PC-9 (cell line): ENCODE data around the gene TMEM94. TPM values are rescaled to one million over a fixed set of nuclear protein-coding genes. Genes with fewer than 3 reads are reported as not detected.

Source experiments
- BruUV-seq: library from RNA; stranded (reverse); fragments of 400-500 nt; replicated peaks from 2 replicates; lab custom pipeline; 2021; lab: Mats Ljungman, UMichigan
- CTCF ChIA-PET: fragments of 300-600 bp; sonication (Branson Sonifier 250); formaldehyde crosslinking; loops from one replicate; lab custom pipeline; 2022; ENCODE audit warnings: antibody characterized with exemption; lab: Charles Lee
- POLR2A ChIA-PET: fragments of 300-600 bp; sonication (Branson Sonifier 250); formaldehyde crosslinking; loops from one replicate; lab custom pipeline; 2022; ENCODE audit warnings: antibody characterized with exemption; ENCODE audit not compliant: unreplicated experiment; lab: Charles Lee
- DNase-seq, 2 experiments: peaks; one replicate each; pipeline versions ENCODE4 v3.0.0 to v3.0.0-alpha.2; 2015 to 2022; ENCODE audit warnings: mixed read lengths in 1 of 2
- H2AFZ ChIP-seq: fragments of 200-600 bp; sonication (generic); 2 replicates; pipeline ENCODE4 v1.8.1; 2017; ENCODE audit warnings: antibody characterized with exemption
- H3F3A ChIP-seq: fragments of 200-600 bp; sonication (generic); 2 replicates; pipeline ENCODE4 v1.8.1; 2017; ENCODE audit warnings: antibody characterized with exemption, mild to moderate bottlenecking, low read depth; ENCODE audit not compliant: insufficient read depth
- H3K27ac ChIP-seq: fragments of 200-600 bp; sonication (generic); 2 replicates; pipeline ENCODE4 v1.6.1; 2016; ENCODE audit warnings: mixed run types
- H3K27me3 ChIP-seq: fragments of 200-600 bp; sonication (generic); 2 replicates; pipeline ENCODE4 v1.6.1; 2016; ENCODE audit warnings: low read depth, mixed run types; ENCODE audit not compliant: insufficient read depth
- H3K36me3 ChIP-seq: fragments of 200-600 bp; sonication (generic); 2 replicates; pipeline ENCODE4 v1.6.1; 2016; ENCODE audit warnings: low read depth, mixed run types
- H3K4me1 ChIP-seq: fragments of 200-600 bp; sonication (generic); replicated peaks from 2 replicates; pipeline ENCODE4 v1.6.1; 2016; ENCODE audit warnings: mixed run types; ENCODE audit not compliant: insufficient read depth
- H3K4me2 ChIP-seq: fragments of 200-600 bp; sonication (generic); 2 replicates; pipeline ENCODE4 v1.6.1; 2017; ENCODE audit warnings: mixed run types
- H3K4me3 ChIP-seq: fragments of 200-600 bp; sonication (generic); 2 replicates; pipeline ENCODE4 v1.6.1; 2016; ENCODE audit warnings: mixed run types
- H3K79me2 ChIP-seq: fragments of 200-600 bp; sonication (generic); 2 replicates; pipeline ENCODE4 v1.6.1; 2017; ENCODE audit warnings: low read depth, mixed run types
- H3K9me2 ChIP-seq: fragments of 200-600 bp; sonication (generic); 2 replicates; pipeline ENCODE4 v1.8.1; 2017; ENCODE audit warnings: mild to moderate bottlenecking; ENCODE audit not compliant: insufficient read depth
- H3K9me3 ChIP-seq: fragments of 200-600 bp; sonication (generic); 2 replicates; pipeline ENCODE4 v1.8.1; 2016; ENCODE audit warnings: low read depth; ENCODE audit not compliant: insufficient read depth
- H4K20me1 ChIP-seq: fragments of 200-600 bp; sonication (generic); 2 replicates; pipeline ENCODE4 v1.8.1; 2017; ENCODE audit not compliant: insufficient read depth
- EZH2 ChIP-seq: fragments of 200-600 bp; sonication (generic); IDR thresholded peaks from 2 replicates; pipeline ENCODE4 v1.8.0; 2017; ENCODE audit warnings: antibody characterized with exemption, low read depth
- intact Hi-C: fragments of 100-400 bp; cut with micrococcal nuclease; formaldehyde crosslinking; loops from one replicate; pipeline ENCODE4 v1.10.0; 2022; ENCODE audit not compliant: unreplicated experiment
- total RNA-seq: library from RNA; stranded (reverse); gene quantifications from 2 replicates; pipeline ENCODE4 v1.2.3, GENCODE V29; 2021
- TF ChIP-seq, protein P1 (sequence below): fragments of 200-600 bp; sonication (generic); conservative IDR thresholded peaks from 2 replicates; pipeline ENCODE4 v1.6.1; 2017; ENCODE audit warnings: mixed run types, antibody characterized with exemption, mild to moderate bottlenecking, moderate library complexity

TMEM94 gene
- total RNA-seq, 1 experiment from 2014 or later: 78.9 TPM

DNA sequence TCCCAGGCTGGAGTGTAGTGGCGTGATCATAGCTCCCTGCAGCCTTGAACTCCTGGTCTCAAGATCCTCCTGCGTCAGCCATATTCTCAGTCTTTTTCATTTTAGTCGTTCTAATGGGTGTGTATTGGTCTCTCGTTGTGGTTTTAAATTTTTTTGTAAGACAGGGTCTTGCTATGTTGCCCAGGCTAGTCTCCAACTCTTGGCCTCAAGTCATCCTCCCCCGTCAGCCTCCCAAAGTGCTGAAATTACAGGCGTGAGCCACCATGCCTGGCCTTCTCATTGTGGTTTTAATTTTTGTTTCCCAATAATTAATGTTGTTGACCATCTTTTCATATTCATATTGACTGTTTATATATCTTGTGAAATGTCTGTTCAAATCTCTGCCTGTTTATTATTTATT lies 8.6 kb downstream of the TMEM94 start:
- Histone ChIP-seq H3K9me2 (no peaks in the 10 kb centered on the region), H2AFZ (no peak overlapping the region), H3K27ac (no peak overlapping the region), H3K4me3 (no peak overlapping the region), H4K20me1 (no peaks in the 10 kb centered on the region), H3K36me3 (no peaks in the 10 kb centered on the region), H3K79me2 (peaks cover 22% of the 10 kb centered on the region; the same call in 1 of the 2 replicates), H3F3A (peaks cover 10% of the 10 kb centered on the region; the same call in 1 of the 2 replicates), H3K4me1 (peaks cover 12% of the 10 kb centered on the region), H3K27me3 (no peaks in the 10 kb centered on the region), H3K4me2 (no peak overlapping the region), H3K9me3 (no peaks in the 10 kb centered on the region)
- no TSS peak for BruUV-seq
- no peak for DNase-seq
- CTCF ChIA-PET: no interaction called here
- intact Hi-C loops: no loop called here
- POLR2A ChIA-PET: no interaction called here
- TF ChIP-seq, protein P1, sequence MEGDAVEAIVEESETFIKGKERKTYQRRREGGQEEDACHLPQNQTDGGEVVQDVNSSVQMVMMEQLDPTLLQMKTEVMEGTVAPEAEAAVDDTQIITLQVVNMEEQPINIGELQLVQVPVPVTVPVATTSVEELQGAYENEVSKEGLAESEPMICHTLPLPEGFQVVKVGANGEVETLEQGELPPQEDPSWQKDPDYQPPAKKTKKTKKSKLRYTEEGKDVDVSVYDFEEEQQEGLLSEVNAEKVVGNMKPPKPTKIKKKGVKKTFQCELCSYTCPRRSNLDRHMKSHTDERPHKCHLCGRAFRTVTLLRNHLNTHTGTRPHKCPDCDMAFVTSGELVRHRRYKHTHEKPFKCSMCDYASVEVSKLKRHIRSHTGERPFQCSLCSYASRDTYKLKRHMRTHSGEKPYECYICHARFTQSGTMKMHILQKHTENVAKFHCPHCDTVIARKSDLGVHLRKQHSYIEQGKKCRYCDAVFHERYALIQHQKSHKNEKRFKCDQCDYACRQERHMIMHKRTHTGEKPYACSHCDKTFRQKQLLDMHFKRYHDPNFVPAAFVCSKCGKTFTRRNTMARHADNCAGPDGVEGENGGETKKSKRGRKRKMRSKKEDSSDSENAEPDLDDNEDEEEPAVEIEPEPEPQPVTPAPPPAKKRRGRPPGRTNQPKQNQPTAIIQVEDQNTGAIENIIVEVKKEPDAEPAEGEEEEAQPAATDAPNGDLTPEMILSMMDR: no peak
- no peak for TF ChIP-seq EZH2

DNA sequence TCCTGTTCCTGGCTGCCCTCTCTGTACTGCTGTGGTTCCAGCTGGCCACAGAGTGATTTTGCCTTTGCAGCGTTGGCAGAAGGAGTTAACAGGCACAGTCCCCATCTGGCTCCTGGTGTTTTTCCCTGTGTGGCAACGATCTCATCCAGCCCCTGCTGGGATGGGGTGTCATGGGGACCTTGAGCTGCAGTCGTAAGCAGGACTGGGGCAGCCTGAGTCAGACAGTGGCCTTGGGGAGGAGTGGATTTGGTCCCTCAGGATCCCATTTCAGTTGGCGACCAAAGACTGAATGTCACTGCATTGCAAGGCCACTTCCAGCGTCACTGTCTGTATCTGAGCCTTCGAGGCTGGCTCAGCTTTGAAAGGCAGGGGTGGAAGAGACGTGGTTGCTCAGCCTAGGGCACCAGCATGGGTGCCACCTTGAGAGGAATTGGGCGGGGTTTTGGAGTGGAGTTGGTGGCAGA lies 11.9 kb downstream of the TMEM94 start:
- no peaks in the 10 kb centered on the region for H3K9me2 ChIP-seq
- CTCF ChIA-PET: no interaction called here

DNA sequence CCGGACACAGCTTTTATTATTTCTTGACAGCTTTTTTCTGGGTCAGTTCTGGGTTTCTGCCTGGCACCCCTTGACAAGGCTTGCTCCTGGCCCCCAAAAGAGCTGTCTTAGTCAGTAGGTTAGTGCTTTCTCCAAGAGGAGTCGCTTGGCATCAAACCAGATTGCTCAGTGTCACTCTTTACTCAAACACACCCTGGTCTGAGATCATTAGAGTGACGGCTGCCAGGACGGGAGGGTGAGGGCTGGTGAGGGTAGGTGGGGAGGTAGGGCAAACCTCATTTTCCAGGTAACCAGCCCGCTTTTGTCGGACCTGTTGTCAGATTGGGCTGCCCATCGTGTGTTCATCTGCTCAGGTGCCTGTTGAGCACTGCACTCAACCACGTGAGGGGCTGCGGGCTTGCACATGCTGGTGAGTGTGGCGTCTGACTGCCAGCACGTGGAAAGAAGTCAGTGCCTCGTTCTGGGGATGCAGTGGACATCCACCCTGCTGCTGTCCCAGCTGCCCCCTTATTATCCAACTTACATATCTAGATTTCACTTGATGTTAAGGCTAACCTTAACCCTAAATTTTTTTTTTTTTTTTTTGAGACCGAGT lies 12.4 kb downstream of the TMEM94 start:
- Histone ChIP-seq H4K20me1 (no peaks in the 10 kb centered on the region), H3K4me3 (no peak overlapping the region), H3K4me1 (no peaks in the 10 kb centered on the region), H2AFZ (no peak overlapping the region), H3K4me2 (no peak overlapping the region), H3K9me3 (no peaks in the 10 kb centered on the region), H3K79me2 (no peaks in the 10 kb centered on the region; the same call in 1 of the 2 replicates), H3K9me2 (no peaks in the 10 kb centered on the region), H3K27me3 (no peaks in the 10 kb centered on the region), H3F3A (no peaks in the 10 kb centered on the region), H3K27ac (no peak overlapping the region), H3K36me3 (peaks cover 7% of the 10 kb centered on the region)
- TF ChIP-seq EZH2: no peak
- TF ChIP-seq, protein P1: no peak
- ChIA-PET POLR2A (no interaction called here), CTCF (interaction anchor here (0.6 kb wide), 1 partner anchor 13 kb away, joined by 5 read pairs; the partner anchor contains the start of gene TMEM94)
- intact Hi-C loops: no loop called here
- DNase-seq: no peak
- no TSS peak for BruUV-seq

More for the DNA sequence above, 11.9 kb downstream of the TMEM94 start:
- Histone ChIP-seq H3K4me3 (no peak overlapping the region), H3K9me3 (no peaks in the 10 kb centered on the region), H3K4me1 (no peaks in the 10 kb centered on the region), H4K20me1 (no peaks in the 10 kb centered on the region), H3K4me2 (no peak overlapping the region), H3K27ac (no peak overlapping the region), H3K36me3 (peaks cover 7% of the 10 kb centered on the region), H3K79me2 (no peaks in the 10 kb centered on the region; the same call in 1 of the 2 replicates), H3K27me3 (no peaks in the 10 kb centered on the region), H2AFZ (no peak overlapping the region), H3F3A (no peaks in the 10 kb centered on the region)
- TF ChIP-seq, protein P1: no peak
- no peak for TF ChIP-seq EZH2
- no peak for DNase-seq
- POLR2A ChIA-PET: no interaction called here
- intact Hi-C loops: no loop called here
- no TSS peak for BruUV-seq
